ENCODE data around the gene GATB.

The GATB gene

GRCh38 chr4:151698213-151698612 lies 62.6 kb downstream of the GATB start:
- no peak overlapping the region for H2AFZ ChIP-seq (ENCODE audit: low read depth, low read length)

DNA sequence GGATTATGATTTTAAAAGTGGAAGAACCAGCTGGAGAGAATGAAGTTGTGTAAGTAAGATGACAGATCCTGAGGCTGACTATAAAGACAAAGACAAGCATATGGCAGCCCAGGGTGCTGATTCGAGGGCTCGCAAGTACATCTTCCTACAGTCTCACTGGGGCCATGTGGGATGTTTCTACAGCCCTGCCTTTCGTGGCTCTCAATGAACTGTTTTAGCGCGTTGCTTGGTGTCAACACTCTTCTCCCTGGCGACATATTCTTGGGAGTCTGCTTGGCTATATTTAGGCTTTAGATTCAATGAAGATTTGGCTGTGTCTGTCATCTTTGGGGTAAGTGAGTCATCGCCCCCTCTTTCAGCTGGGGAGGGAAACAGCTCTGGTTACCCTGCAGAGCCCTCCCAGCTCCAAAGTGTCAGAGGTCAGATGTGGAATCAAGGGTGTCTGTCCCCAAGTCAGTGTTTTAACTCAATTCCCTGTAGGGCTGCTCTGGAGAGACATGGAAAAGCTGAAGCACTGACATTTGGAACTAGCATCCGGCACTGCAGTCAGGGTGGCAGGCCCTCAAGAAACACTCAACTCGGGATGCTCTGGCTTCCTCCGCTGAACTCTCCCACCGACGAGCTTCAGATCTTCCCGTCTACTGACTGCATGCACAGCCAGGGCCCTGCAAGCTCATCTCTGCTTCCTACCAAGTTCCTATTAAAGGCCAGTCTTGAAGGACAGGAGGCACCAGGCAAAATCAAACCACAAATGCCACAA lies 65.7 kb downstream of the GATB start:
- no peak overlapping the region for H2AFZ ChIP-seq (ENCODE audit: low read depth, low read length)
- peaks cover 2% of the 10 kb centered on the region for H3K9me3 ChIP-seq (ENCODE audit: low read length)
- H3K27me3 ChIP-seq (ENCODE audit: insufficient read depth, low read length), result no peaks in the 10 kb centered on the region

More at GRCh38 chr4:151698213-151698612, 62.6 kb downstream of the GATB start:
- Histone ChIP-seq H3K27me3 (ENCODE audit: insufficient read depth, low read length) (no peaks in the 10 kb centered on the region), H3K36me3 (ENCODE audit: insufficient read depth, low read length) (peaks cover 16% of the 10 kb centered on the region), H3K4me1 (ENCODE audit: insufficient read depth, low read length) (peaks cover 5% of the 10 kb centered on the region), H3K9me3 (ENCODE audit: low read length) (peaks cover 2% of the 10 kb centered on the region), H3K4me3 (ENCODE audit: low read length) (no peak overlapping the region)

GRCh38 chr4:151692821-151693673 lies 67.8 kb downstream of the GATB start:
- Histone ChIP-seq H3K4me1 (ENCODE audit: insufficient read depth, low read length) (peaks cover 56% of the 10 kb centered on the region), H2AFZ (ENCODE audit: low read depth, low read length) (no peak overlapping the region), H3K9me3 (ENCODE audit: low read length) (peaks cover 2% of the 10 kb centered on the region), H3K4me3 (ENCODE audit: low read length) (no peak overlapping the region), H3K27me3 (ENCODE audit: insufficient read depth, low read length) (no peaks in the 10 kb centered on the region), H3K36me3 (ENCODE audit: insufficient read depth, low read length) (no peaks in the 10 kb centered on the region)

More for the DNA sequence above, 65.7 kb downstream of the GATB start:
- Histone ChIP-seq H3K36me3 (ENCODE audit: insufficient read depth, low read length) (no peaks in the 10 kb centered on the region), H3K4me1 (ENCODE audit: insufficient read depth, low read length) (peaks cover 35% of the 10 kb centered on the region), H3K4me3 (ENCODE audit: low read length) (no peak overlapping the region)

DNA sequence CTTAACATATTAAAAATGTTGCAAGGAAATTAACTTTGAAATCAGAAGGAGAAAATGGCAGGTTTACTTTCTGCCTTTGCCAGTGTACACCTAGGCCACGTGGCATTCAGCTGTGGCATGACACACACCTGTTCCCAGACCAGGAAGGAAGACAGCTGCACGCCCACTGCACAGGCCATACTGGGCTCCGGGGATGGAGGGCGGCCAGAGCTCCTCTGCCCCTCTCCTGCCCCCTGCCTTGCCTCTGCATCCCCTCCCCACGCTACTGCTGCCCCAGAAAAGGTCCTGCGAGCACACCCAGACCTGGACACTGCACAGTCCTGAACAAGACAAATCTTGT lies 68.4 kb downstream of the GATB start:
- H3K4me1 ChIP-seq (ENCODE audit: insufficient read depth, low read length), result peaks cover 62% of the 10 kb centered on the region
- no peak overlapping the region for H2AFZ ChIP-seq (ENCODE audit: low read depth, low read length)
- H3K36me3 ChIP-seq (ENCODE audit: insufficient read depth, low read length), result no peaks in the 10 kb centered on the region
- H3K4me3 ChIP-seq (ENCODE audit: low read length), result no peak overlapping the region
- peaks cover 2% of the 10 kb centered on the region for H3K9me3 ChIP-seq (ENCODE audit: low read length)
- no peaks in the 10 kb centered on the region for H3K27me3 ChIP-seq (ENCODE audit: insufficient read depth, low read length)

DNA sequence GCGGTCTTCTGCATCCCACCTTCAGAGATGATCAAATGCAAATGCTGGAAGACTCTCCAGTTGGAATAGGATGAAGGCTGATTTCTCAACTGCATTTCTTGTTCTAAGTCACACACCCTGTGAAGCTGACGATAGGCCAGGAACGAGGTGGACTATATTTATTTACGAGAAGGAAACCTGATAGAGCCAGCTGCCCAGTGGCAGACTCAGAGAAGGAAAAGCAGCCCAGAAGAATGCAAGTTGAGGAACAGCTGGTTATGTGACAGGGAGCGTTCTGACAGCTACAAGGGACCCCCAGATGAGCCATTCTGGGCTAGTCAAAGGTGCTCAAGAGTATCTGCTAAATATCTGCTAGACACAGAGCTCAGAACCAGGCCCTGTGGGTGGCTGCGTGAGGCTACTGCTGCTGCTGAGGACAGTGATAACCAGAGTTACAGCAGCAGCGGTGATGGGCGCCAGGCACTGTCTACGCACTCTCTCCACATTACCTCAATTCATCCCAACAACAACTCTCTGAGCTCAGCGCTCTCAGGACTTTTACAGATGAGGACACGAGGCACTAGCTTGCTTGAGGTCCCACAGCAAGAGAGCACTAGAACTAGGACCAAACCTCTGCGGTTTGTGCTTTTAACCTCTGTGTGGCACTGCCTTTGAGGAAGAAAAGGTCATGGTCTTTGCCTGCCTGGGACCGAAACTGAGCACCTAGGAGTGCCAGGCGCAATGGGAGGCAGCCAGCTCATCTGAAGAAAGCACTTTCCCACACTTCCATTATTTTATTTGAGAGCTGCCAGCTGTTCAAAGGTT lies 69.0 kb downstream of the GATB start:
- Histone ChIP-seq H3K4me3 (ENCODE audit: low read length) (no peak overlapping the region), H2AFZ (ENCODE audit: low read depth, low read length) (no peak overlapping the region), H3K4me1 (ENCODE audit: insufficient read depth, low read length) (peaks cover 68% of the 10 kb centered on the region), H3K9me3 (ENCODE audit: low read length) (no peaks in the 10 kb centered on the region), H3K27me3 (ENCODE audit: insufficient read depth, low read length) (no peaks in the 10 kb centered on the region), H3K36me3 (ENCODE audit: insufficient read depth, low read length) (no peaks in the 10 kb centered on the region)

DNA sequence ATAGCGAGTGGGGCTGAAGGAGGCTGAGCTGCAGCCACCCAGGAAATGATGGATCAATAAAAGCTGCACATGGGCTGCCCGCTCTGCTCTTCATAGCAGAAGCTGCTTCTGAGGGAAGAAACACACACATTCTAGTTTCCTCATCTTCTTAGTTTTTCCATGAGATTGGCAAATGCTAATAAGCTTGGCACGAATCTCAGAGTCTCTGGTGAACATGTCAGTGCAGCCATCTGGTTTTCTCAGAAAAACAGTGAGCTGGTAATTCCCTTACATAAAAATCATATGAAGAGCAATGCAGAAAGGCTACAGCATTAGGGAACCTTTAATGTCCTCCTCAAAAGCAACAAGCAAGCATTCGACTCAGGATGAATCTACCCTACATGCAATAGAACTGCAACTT lies 69.9 kb downstream of the GATB start:
- Histone ChIP-seq H3K4me3 (ENCODE audit: low read length) (no peak overlapping the region), H3K27me3 (ENCODE audit: insufficient read depth, low read length) (no peaks in the 10 kb centered on the region), H2AFZ (ENCODE audit: low read depth, low read length) (no peak overlapping the region), H3K36me3 (ENCODE audit: insufficient read depth, low read length) (no peaks in the 10 kb centered on the region), H3K4me1 (ENCODE audit: insufficient read depth, low read length) (peaks cover 70% of the 10 kb centered on the region), H3K9me3 (ENCODE audit: low read length) (no peaks in the 10 kb centered on the region)

- no peaks in the 10 kb centered on the region for H3K27me3 ChIP-seq (ENCODE audit: insufficient read depth, low read length)
- no peaks in the 10 kb centered on the region for H3K36me3 ChIP-seq (ENCODE audit: insufficient read depth, low read length)
- no peak overlapping the region for H2AFZ ChIP-seq (ENCODE audit: low read depth, low read length)
- peaks cover 70% of the 10 kb centered on the region for H3K4me1 ChIP-seq (ENCODE audit: insufficient read depth, low read length)
- H3K4me3 ChIP-seq (ENCODE audit: low read length), result no peak overlapping the region
- H3K9me3 ChIP-seq (ENCODE audit: low read length), result no peaks in the 10 kb centered on the region
Measured at GRCh38 chr4:151690164-151690870, 70.5 kb downstream of the GATB start.

DNA sequence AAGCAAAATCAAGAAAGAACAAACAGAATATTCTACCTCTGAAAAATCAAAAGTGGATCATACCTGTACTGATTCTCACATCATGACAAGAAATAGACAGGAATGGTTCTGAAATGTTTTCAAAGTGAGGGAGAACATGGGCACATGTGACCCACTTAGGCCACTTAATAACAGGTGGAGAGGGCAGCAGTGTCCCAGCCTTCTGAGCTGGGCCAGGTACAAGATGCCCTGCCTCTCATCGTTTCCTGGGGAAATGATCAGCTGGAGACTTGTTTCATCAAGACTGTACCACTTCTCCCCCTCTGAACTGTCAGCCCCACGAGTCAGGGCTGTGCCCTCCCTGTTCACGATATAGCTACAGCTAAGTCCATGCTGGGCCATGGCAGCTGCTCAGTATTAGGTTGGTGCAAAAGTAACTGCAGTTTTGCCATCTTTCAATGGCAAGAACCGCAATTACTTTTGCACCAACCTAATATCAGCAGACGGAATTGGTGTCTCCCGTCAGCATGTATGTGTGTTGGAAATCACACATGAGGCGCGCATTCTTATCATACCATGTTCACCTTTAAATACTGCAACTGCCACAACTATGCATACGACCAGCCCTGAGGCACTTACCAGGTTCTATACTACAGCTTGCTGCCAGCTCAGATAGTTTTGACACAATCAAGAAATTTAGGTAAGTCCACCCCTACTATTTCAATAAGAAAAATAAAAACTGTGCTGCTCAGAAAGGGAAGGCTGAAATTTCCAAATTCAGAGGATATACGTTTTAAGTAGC lies 71.4 kb downstream of the GATB start:
- H3K4me1 ChIP-seq (ENCODE audit: insufficient read depth, low read length), result peaks cover 70% of the 10 kb centered on the region
- H3K9me3 ChIP-seq (ENCODE audit: low read length), result no peaks in the 10 kb centered on the region
- H3K27me3 ChIP-seq (ENCODE audit: insufficient read depth, low read length), result no peaks in the 10 kb centered on the region
- no peak overlapping the region for H3K4me3 ChIP-seq (ENCODE audit: low read length)
- no peak overlapping the region for H2AFZ ChIP-seq (ENCODE audit: low read depth, low read length)
- no peaks in the 10 kb centered on the region for H3K36me3 ChIP-seq (ENCODE audit: insufficient read depth, low read length)

GRCh38 chr4:151688785-151689043 lies 72.1 kb downstream of the GATB start:
- H3K4me3 ChIP-seq (ENCODE audit: low read length), result no peak overlapping the region
- H2AFZ ChIP-seq (ENCODE audit: low read depth, low read length), result no peak overlapping the region
- no peaks in the 10 kb centered on the region for H3K9me3 ChIP-seq (ENCODE audit: low read length)
- H3K4me1 ChIP-seq (ENCODE audit: insufficient read depth, low read length), result peaks cover 70% of the 10 kb centered on the region
- H3K36me3 ChIP-seq (ENCODE audit: insufficient read depth, low read length), result no peaks in the 10 kb centered on the region
- H3K27me3 ChIP-seq (ENCODE audit: insufficient read depth, low read length), result no peaks in the 10 kb centered on the region

- Histone ChIP-seq H3K36me3 (ENCODE audit: insufficient read depth, low read length) (no peaks in the 10 kb centered on the region), H3K27me3 (ENCODE audit: insufficient read depth, low read length) (no peaks in the 10 kb centered on the region), H3K4me1 (ENCODE audit: insufficient read depth, low read length) (peaks cover 65% of the 10 kb centered on the region)
Measured at GRCh38 chr4:151688003-151688784, 72.6 kb downstream of the GATB start.

DNA sequence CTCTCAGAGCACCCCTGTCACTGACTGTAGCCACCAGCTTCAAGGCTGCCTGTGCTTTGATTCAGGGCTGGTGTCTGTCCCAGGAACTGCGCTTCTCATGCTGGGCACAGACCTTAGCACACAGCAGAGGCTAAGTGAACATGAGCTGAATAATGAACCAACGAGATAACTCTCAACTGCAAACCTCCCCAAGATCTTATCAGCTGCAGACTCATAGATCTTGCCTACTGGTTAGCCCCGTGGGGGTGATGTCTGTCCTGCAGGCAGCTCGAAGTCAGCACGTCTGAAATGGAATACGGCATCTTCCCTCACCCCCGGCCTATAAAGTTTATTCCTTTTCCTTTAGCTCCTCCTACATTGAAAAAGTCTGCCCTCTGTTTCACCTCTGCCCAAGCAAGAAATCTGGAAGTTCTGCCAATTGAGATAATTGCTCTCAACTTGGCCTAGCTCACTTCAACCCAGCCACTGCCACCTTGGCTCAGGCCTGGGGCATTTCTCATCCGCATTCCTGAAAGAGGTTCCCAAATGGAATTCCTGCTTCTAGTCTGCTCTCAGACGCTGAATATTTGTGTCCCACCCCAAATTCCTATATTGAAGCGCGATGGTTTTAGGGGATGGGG lies 73.7 kb downstream of the GATB start:
- H3K27me3 ChIP-seq (ENCODE audit: insufficient read depth, low read length), result no peaks in the 10 kb centered on the region
- no peak overlapping the region for H2AFZ ChIP-seq (ENCODE audit: low read depth, low read length)
- peaks cover 55% of the 10 kb centered on the region for H3K4me1 ChIP-seq (ENCODE audit: insufficient read depth, low read length)
- no peaks in the 10 kb centered on the region for H3K9me3 ChIP-seq (ENCODE audit: low read length)
- H3K36me3 ChIP-seq (ENCODE audit: insufficient read depth, low read length), result peaks cover 3% of the 10 kb centered on the region
- H3K4me3 ChIP-seq (ENCODE audit: low read length), result no peak overlapping the region

More at GRCh38 chr4:151688003-151688784, 72.6 kb downstream of the GATB start:
- Histone ChIP-seq H3K4me3 (ENCODE audit: low read length) (no peak overlapping the region), H2AFZ (ENCODE audit: low read depth, low read length) (no peak overlapping the region), H3K9me3 (ENCODE audit: low read length) (no peaks in the 10 kb centered on the region)

Data from neuron (in vitro differentiated cells).